ENCODE data around the gene ATG4D.
"Not testable (repeated sequence)": the region's sequence is repeated elsewhere in the genome, so short reads cannot be mapped to it uniquely, and the experiment has no call there.

Gene ATG4D

DNA sequence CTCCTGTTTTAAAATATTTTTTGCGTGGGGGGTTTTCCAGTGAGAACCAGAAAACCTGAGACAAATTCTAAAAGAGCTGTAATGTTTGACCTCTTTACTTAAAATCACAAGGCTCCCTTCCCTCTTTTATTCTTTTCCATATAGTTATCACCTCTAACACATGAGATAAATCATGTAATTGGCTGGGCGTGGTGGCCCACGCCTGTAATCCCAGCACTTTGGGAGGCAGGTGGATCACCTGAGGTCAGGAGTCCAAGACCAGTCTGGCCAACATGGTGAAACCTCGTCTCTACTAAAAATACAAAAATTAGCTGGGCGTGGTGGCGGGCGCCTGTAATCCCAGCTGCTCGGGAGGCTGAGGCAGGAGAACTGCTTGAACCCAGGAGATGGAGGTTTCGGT is 7.3 kb downstream of the ATG4D start:
- not testable (repeated sequence) for DNase-seq

DNA sequence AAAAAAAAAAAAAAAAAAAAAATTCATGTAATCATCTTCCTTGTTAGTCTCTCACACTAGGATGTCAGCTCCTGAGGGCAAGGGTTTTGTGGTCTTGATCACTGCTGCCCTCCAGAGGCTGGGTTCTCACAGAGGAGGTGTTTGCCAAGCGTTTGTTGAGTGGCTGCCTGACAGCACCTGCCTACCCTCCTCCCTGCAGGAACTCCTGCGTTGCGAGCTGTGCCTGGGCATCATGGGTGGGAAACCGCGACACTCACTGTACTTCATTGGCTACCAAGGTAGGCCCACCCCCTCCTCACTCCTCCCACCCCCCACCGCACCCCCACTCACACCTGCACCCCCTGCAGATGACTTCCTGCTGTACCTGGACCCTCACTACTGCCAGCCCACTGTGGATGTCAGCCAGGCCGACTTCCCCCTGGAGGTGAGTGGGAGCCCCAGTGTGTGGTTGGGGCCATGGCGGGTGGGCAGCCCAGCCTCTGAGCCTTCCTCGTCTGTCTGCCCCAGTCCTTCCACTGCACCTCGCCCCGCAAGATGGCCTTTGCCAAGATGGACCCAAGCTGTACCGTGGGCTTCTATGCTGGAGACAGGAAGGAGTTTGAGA is 8.1 kb downstream of the ATG4D start:
- peak in 6 of 56 donors; percentile 2 to 37 (median 6) for DNase-seq

DNA sequence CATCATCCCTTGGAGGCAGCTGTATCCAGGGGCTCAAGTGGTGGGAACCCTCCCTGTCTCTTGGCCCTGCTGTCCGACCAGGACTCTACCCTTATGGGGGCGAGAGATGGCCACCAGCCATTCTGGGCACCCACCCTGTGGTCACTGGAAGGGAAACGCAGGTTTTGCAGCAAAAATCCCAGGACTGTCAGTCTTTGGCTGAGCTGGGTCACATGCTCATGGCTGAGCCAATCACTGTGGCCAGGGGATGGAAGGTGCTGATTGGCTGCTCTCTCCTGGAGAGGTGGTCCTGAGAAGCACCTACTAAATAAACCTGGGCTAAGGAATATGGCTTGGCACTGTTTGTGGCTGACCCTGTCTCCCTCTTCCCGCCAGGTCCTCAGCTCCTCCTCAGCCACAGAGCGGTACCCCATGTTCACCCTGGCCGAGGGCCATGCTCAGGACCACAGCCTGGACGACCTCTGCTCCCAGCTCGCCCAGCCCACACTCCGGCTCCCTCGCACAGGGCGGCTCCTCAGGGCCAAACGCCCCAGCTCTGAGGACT is 8.9 kb downstream of the ATG4D start:
- peak in 19 of 56 donors; percentile 1 to 49 (median 21) for DNase-seq

DNA sequence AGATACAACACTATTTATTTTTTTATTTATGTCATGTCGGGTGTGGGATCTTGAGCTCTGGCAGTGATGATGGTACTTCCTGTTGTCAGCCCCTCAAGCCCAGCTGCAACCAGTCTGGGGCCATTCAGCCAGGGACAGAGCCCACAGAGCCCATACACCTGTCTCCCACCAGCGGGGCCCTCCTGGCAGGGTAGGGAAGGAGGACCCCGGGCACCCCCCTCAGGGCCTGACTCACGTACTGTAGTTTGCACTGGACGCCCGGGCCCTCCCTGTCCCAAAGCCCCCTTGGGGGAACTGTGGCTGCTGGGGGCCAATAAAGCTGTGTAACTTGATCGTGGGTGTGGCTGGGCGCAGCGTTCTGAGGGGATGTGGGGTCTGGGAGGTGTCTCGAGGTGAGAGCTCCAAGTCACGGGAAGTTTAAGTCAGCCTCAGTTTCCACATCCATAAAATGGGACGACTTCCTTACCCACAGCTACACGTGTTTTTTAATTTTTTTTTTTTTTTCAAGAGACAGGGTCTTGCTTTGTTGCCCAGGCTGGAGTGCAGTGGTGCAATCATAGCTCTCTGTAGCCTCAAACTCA is 9.5 kb downstream of the ATG4D start:
- no peak for DNase-seq

DNA sequence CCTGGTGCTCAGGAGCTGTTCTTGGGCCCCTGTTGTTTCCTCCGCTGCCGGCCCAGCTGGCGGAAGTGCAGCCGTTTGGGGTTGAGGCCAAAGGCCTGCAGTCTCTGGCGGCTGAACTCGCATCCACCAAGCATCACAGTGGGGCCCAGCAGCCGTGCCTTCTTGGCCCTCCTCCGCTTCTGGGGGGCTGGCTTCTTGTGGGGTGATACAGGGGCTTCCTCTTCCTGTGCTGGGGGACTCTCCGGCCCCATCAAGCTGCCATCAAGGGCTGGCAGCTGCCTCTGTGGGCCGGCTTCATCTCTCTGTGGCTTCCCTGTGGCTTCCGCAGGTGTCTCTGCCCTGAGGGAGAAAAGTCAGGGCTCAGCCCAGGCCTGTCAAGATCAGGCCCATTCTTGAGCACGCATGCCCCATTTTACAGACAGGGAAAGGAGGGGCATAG is 10.3 kb downstream of the ATG4D start:
- DNase-seq, result no peak

DNA sequence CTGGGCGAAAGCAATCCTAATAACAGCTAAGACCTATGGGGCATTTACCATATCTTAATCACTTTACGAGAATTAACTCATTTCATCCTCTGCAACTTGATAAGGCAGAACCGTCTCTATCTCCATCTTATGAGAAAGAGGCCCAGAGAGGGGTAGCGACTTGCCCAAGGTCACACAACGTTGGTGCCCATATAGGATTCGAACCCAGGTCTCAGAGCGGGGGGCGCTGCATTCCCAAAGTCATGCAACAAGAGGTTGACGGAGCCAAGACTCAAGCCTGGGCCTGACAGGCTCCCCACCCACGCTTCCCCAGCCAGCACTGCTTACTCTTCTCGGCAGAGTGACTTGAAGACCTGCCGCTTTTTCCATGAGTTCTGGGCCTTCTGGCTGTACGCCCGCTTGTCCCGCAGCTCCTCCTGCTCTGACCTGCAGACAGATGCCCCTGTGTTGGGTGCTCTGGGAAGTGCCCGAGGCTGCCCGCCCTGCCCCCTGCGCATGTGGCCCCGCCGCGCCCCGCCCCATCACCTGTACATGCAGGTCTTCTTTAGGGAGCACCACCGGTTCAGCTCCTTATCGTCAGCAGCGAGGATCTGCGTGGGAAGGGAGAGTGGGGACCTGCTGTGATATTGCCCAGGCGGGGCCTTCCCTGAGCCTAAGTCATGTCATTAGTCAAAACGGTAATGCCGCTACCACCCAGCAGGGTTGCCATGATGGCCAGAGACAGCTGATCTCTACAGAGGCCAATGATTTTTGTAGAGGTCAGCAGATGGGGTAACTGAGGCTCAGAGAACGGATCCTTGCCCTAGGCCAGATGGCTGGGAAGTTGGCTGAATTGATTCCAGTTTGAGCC is 11.3 kb downstream of the ATG4D start:
- no peak for DNase-seq

DNA sequence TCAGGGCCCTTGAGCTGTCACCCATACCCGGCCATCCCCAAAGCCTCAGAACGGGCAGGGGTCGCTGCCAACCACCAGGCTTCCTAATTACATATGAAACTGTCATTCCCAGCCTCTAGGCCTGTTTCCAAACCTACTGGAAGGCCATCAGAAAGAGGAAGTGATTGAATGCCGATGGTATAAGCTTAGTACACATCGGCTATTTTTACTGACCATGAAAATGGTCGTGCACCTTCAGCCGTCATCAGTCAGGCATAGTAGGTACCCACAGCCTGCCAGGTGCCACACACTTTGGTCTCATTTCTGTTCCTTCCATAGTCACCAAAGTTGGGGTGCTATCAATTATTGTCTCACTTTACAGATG is 11.9 kb downstream of the ATG4D start:
- DNase-seq, result no peak

DNA sequence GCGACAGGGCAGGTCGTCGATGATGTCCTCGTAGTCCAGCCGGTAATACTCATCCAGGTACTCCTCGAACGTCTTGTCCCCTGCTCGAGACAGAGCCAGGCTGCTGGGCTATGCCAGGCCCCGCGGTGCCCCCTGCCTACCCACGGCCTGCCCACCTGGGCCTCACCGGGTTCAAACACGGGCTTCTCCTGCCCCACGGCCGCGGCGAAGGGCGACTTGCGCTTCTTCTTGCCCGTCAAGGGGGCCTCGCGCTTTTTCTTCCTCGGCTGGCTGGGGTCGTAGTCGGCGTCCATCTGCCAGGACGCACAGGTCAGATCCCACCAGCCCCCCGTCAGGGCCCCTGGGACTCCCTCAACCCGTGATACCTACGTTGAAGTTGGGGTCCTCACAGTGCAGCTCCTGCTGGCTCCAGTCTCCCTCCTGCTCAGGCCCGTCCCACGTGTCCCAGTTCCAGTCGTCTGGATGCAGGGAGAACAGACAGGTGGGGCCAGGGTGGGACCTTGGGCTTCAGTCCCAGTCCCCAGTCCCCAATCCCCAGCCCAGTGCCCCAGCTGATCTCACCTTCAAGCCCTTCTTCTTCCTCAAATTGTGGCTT is 14.0 kb downstream of the ATG4D start:
- no peak for DNase-seq

DNA sequence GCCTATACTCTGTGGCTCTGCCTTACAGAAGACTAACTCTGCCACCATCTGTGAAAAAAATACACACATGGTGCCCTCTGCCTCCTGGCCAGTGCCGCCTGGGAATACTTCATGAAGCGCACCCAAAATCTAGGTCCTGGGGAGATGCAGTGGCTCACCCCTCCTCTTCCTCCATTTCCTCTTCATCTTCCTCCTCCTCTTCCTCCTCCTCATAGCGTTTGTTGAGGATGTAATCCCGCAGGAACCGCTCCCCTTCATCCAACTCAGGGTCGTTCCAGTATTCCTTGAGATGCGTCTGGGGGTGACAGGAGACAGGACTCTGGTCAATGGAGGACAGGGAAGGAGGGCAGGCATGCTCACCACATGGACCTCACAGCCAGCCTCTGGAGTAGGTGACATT is 16.4 kb downstream of the ATG4D start:
- no peak for DNase-seq

DNA sequence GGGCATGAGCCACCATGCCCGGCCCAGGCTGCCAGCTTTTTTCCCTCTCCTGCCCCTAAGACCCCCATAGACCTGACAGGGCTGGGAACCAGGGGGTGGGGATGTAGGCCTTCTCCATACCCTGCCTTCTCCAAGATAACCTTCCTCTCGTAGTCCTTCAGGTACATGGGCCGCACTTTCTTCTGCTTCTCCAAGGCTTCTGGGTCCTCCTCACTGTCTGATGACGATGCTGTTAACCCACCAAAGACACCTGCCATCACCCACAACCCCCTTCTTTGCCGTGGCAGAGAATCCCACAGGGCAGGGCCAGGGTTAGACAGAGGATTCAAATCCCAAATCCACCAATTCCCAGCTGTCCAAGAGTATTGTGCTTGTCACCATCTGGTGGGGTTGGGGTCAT is 18.9 kb downstream of the ATG4D start:
- DNase-seq, result no peak

DNA sequence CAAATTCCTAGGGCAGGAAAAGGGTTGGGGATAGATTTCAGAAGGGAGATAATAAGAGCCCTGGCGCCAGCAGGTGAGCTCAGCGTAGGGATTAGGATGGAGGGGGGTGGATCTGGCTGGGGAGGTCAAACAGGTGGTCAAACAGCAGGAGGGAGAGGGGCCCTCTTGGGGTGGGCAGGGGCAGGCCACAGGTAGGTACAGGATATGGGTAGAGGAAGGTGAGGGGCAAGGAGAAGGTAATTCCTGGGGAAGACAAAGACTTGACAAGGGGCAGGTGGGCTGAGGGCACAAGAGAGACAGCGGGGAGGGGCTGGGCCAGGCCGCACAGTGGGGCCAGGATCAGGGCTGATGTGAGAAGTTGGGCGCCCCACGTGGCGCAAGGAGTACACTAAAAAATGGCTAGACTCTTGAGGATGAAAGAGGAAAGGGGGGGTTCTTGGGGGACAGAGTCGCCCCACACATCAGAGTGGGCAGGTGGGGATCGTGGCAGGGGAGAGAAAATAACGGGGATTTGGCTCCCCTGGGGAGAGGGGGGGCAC is 21.4 kb downstream of the ATG4D start:
- DNase-seq, result peak in 6 of 56 donors; percentile 15 to 49 (median 26)

DNA sequence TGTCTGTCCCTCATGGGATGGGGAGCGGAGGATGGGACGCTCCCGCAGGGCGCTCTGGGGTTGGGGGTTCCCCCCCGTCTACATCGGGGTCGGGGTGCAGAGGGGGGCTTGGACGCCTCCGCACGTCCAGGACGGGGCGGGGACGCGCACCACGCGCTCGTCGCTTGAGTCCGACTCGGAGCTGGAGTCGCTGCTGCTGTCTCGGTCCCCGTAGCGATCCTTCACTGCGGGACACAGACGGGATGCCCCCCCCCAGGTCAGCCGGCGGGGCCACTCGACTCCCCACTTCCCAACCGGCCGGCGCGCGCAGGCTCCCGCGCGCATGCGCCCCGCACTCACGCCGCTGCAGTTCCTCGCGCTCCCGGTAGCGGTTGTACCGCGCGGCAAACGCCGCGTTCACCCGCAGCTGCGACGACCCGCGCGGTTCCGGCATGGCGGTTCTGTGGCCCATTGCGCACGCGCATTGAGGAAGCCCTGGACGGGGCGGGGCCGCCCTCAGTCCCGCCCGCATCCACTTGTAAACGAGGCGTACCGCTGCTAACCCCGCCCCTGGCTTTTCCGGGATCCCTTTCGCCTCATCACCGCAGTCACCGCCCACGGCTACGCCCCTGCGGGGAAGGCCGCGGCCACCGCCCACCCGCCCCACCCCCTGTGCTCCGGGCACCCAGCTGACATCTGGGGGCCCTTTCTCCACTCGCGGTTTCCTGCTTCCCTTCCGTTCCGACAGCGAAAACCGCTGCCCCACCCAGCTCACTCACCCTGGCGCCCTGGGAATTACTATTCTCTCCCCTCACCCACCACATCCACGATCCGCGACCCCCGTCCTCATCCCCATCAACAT is 22.1 kb downstream of the ATG4D start, which contains the start of gene KRI1:
Gene KRI1, minus strand, starts transcription at position 444 of the 841 bp plus-strand sequence. Its CDS starts 11 bp downstream, at position 433.
- DNase-seq, result peak; percentile 51 to 98 (median 94)

DNA sequence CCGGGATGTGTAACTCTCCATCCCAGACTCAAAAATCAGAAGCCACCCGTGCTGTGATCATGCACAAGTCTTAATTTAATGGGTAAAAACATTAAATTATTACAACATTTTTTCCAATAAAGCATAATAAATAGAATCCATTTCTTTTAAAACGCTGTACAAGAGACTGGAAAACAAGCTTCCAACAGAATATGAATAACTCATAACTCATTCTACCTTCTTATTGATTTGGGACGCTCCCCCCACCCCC is 22.6 kb downstream of the ATG4D start:
- DNase-seq, result no peak

DNA sequence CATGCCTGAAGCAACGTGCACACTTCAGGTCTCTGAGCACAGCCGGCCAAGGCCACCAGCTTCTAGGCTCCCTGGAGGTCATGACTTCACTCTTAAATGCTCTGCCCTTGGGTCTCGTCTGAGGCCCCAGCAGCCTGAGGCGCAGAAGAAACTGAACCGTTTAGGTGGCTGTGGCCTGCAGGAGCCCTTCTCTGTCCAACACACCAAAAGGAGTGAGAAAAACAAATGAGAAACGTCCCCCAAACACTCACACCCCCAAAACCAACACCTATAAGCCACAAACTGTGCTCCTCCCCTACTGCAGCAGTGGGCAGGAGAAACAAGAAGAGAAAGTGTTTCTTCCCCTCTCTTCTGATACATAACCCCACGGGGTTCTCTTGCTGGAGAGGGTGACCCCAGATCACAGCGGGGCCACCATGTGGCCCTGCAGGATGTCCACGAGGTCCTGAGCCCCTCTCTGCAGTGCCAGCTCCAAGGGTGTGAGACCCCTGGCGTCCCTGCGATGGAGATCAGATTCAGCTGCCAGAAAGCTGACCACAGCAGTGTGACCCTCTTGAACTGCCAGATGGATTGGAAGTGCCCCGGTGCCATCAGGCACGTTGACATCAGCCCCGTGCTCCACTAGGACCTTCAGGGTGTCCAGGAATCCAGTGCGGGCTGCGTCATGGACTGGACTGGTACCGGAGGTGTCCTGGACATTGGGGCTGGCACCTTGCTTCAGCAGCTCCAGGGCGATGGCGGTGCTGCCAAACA is 23.1 kb downstream of the ATG4D start:
- peak in 2 of 56 donors; percentile 1 to 8 for DNase-seq

DNA sequence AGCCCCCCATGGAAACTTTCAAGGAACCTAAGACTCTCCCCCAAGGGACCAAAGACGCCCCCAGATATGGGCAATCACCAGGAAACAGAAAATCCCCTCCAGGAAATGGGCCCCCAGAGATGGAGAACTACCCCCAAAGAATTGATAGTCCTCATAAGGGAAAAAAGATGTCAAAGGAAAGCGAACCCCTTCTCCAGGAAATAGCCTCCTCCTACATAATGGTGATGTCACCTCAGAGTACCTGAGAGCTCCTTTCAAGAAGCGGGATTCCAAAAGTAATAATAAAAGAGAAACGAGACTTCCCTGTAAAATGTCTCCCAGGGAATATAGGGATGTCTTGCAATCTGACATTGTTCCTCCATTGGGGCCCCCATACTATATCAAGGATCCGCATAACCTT is 24.0 kb downstream of the ATG4D start:
- DNase-seq, result no peak

DNA sequence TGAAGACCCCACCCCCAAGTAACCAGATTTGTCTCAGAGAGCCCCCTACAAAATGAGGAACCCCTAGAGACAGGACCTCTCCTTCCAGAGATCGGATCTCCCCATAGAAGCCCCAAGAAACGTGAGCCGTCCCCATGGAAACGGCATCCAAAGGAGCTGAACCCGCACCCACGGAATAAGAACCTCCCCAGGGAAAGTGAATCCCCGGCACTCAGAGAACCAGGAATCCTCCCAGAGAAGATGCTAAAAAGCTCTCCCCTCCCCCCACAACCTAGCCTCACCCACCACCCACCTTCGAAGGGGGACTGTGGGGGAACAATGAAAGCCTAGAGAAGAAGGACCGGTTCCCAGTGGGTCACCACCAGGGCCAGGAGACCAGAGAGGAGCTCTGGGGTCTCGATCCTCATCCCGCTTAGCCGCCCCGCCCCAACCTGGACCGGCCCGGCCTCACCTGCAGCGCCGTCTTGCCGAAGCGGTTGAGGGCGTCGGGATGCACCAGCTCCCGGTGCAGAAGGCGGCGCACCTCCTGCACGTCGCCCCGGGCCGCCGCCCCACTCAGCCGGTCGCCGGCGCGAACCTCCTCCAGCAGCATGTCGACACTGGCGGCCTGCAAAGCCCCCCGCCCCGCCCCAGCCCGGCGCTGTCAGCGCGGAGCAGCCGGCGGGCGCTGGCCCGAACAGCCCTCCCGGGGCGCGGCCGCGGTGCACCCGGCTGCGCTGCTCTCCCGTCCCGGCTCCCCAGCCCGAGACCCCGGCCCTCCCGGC is 24.5 kb downstream of the ATG4D start:
- peak in 12 of 56 donors; percentile 15 to 72 (median 48) for DNase-seq

DNA sequence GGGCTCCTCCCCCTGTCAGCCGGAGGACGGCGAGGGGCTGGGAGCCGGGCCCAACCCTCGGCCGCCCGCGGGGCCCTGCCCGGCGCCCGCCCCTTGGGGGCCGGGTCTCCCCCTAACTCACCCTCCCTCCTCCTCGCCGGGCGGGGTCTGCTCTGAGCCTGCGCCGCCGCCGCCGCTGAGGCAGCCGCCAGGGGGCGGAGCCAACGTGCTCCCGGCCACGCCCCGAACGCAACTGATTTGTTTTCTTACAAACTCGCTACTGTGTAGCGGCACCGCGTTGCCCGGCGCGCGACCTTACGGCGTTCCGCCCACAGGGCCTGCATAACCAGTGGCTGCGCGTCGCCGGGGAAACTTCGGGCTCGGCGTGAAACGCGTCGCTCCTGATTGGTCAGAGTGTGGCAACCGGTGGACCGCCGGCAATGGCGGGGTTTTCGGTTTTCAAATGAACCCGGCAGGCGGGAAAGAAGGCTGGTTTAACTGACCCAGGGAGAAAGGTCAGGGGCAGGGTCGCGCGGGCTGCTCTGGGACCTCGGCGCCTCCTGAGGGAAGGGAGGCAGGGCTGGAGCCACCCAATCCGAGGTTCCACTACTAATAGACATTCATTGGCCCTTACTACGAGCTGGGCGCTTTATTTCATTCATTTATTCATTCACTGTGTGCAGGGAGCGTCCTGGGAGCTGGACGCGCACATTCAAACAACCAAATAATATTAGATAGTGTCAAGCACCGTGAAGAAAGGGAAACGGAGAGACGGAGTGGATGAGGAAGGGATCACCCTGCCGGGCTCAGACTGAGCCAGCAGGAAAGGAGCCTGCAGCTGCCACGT is 25.3 kb downstream of the ATG4D start, which contains the start of gene CDKN2D:
Gene CDKN2D, minus strand, starts transcription at position 154 of the 826 bp plus-strand sequence. CDS start 326 bp downstream, outside the sequence.
- DNase-seq, result peak; percentile 59 to 100 (median 99)

DNA sequence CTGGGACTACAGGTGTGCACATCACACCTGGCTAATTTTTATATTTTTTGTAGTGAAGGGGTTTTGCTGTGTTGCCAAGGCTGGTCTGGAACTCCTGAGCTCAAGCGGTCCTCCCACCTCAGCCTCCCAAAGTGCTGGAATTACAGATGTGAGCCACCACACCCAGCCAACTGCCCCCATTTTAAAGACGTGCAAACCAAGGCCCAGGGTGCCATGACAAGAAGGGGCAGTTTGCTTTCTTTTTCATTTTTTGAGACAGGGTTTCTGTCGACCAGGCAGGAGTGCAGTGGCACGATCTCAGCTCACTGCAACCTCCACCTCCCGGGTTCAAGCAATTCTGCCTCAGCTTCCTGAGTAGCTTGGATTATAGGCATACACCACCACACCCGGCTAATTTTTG is 30.1 kb downstream of the ATG4D start:
- not testable (repeated sequence) for DNase-seq
